Measurements from ENCODE around the gene AKAP8L. TPM values are rescaled to one million over a fixed set of nuclear protein-coding genes. Genes with fewer than 3 reads are reported as not detected.

The AKAP8L gene
- polyA plus RNA-seq, 1 of the 3 experiments (the other 2 are of a cell fraction) = 44.7 TPM

GRCh38 chr19:15439078-15439799 lies 20.5 kb upstream of the AKAP8L start:
- POLR2A ChIA-PET = no interaction called here
- Histone ChIP-seq H2AFZ (ENCODE audit: low read depth) (no peak overlapping the region), H3K4me2 (no peak overlapping the region), H4K20me1 (ENCODE audit: insufficient read depth) (no peaks in the 10 kb centered on the region), H3K9me3 (no peaks in the 10 kb centered on the region), H3F3A (replicated peaks; ENCODE audit: insufficient read depth) (no peaks in the 10 kb centered on the region), H3K9me2 (no peaks in the 10 kb centered on the region), H3K27ac (ENCODE audit: low read depth in 2 of 2, low read length in 1 of 2) (no peak overlapping the region), H3K27me3 (ENCODE audit: insufficient read depth) (no peaks in the 10 kb centered on the region), H3K9ac (no peak overlapping the region), H3K36me3 (replicated peaks in 1 of 2; ENCODE audit: control insufficient read depth in 1 of 2, insufficient read depth in 2 of 2, low read length in 1 of 2) (no peaks in the 10 kb centered on the region), H3K4me1 (ENCODE audit: control insufficient read depth in 1 of 2, insufficient read depth in 2 of 2, low read depth in 1 of 2, low read length in 1 of 2) (no peaks in the 10 kb centered on the region), H3K4me3 (ENCODE audit: low read depth in 2 of 2, low read length in 1 of 2) (no peak overlapping the region), H3K79me2 (ENCODE audit: insufficient read depth) (no peaks in the 10 kb centered on the region)
- DNase-seq = no peak
- TF ChIP-seq RCOR1 (IDR thresholded peaks at IDR 0.05; ENCODE audit: low read length) (no peak), TCF12 (IDR thresholded peaks at IDR 0.05) (no peak)
- CTCF ChIA-PET = interaction anchor here (1.2 kb wide), 1 partner anchor 9 kb away, joined by 5 read pairs; no protein-coding TSS in a partner anchor
- WGBS (ENCODE audit: low lambda C conversion rate) = 83% methylated on average over 11 of the region's 25 CpGs

DNA sequence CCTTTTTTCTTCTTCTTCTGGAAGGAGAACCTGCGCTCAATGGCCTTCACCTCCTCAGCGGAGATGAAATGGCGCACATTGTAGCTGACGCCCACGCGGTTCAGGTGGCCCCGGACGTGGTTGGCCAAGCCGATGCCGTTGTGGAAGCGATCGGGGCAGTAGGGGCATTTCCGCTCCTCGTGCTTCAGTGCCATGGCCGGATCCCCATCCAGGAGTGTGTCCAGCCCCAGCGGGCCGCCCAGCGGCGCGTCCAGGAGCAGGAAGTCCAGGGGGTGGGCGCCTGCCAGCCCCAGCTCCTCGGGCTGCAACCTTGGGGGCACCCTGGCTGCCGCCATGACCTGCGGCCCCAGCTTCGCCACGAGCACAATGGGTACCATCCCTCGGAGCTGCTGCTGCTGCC lies 19.8 kb upstream of the AKAP8L start:
- Histone ChIP-seq H3K79me2 (ENCODE audit: insufficient read depth) (no peaks in the 10 kb centered on the region), H3K9ac (no peak overlapping the region), H2AFZ (ENCODE audit: low read depth) (no peak overlapping the region), H3K4me1 (ENCODE audit: control insufficient read depth in 1 of 2, insufficient read depth in 2 of 2, low read depth in 1 of 2, low read length in 1 of 2) (peaks cover 0 to 1% of the 10 kb centered on the region in 2 experiments; a peak in 1 of 4 replicates), H3K27ac (ENCODE audit: low read depth in 2 of 2, low read length in 1 of 2) (no peak overlapping the region), H3K4me2 (no peak overlapping the region), H4K20me1 (ENCODE audit: insufficient read depth) (no peaks in the 10 kb centered on the region), H3K27me3 (ENCODE audit: insufficient read depth) (no peaks in the 10 kb centered on the region), H3K9me2 (no peaks in the 10 kb centered on the region), H3F3A (replicated peaks; ENCODE audit: insufficient read depth) (no peaks in the 10 kb centered on the region), H3K36me3 (replicated peaks in 1 of 2; ENCODE audit: control insufficient read depth in 1 of 2, insufficient read depth in 2 of 2, low read length in 1 of 2) (no peaks in the 10 kb centered on the region), H3K4me3 (ENCODE audit: low read depth in 2 of 2, low read length in 1 of 2) (no peak overlapping the region), H3K9me3 (no peaks in the 10 kb centered on the region)
- CTCF ChIA-PET = interaction anchor here (1.2 kb wide), 2 partner anchors 10 to 347 kb away, joined by 3 to 5 read pairs; no protein-coding TSS in a partner anchor
- no peak for DNase-seq
- POLR2A ChIA-PET = interaction anchor here (0.6 kb wide), 1 partner anchor 51 kb away, joined by 3 read pairs; no protein-coding TSS in a partner anchor
- TF ChIP-seq JUND (IDR thresholded peaks at IDR 0.05) = no peak
- no peak for TF ChIP-seq CHD2 (IDR thresholded peaks at IDR 0.05; ENCODE audit: low read length, partially characterized antibody)
- no peak for TF ChIP-seq MXI1 (IDR thresholded peaks at IDR 0.05; ENCODE audit: low read depth, low read length)
- TF ChIP-seq CTCF (IDR thresholded peaks at IDR 0.05) = no peak
- no peak for TF ChIP-seq TEAD4 (IDR thresholded peaks at IDR 0.05; ENCODE audit: borderline replicate concordance, insufficient read depth)
- no peak for TF ChIP-seq TAF1 (IDR thresholded peaks at IDR 0.05; ENCODE audit: borderline replicate concordance, low read depth, low read length)
- TF ChIP-seq ZBTB33 (IDR thresholded peaks at IDR 0.05; ENCODE audit: borderline replicate concordance, low read depth) = no peak
- TF ChIP-seq TCF12 (IDR thresholded peaks at IDR 0.05) = no peak
- no peak for TF ChIP-seq IRF3 (IDR thresholded peaks at IDR 0.05; ENCODE audit: low read depth, low read length)
- TF ChIP-seq USF1 (IDR thresholded peaks at IDR 0.05; ENCODE audit: borderline replicate concordance, low read depth) = no peak
- no peak for TF ChIP-seq RCOR1 (IDR thresholded peaks at IDR 0.05; ENCODE audit: low read length)
- TF ChIP-seq MEF2A (IDR thresholded peaks at IDR 0.05; ENCODE audit: borderline replicate concordance, low read depth) = no peak
- TF ChIP-seq NFIC (IDR thresholded peaks at IDR 0.05; ENCODE audit: borderline replicate concordance) = no peak
- TF ChIP-seq RFX5 (IDR thresholded peaks at IDR 0.05; ENCODE audit: low read length) = no peak
- no peak for TF ChIP-seq SIN3A (IDR thresholded peaks at IDR 0.05; ENCODE audit: borderline replicate concordance, low read depth, low read length)
- no peak for TF ChIP-seq RXRA (IDR thresholded peaks at IDR 0.05; ENCODE audit: borderline replicate concordance, low read depth)
- TF ChIP-seq GABPA (IDR thresholded peaks at IDR 0.05; ENCODE audit: low read depth) = no peak
- no peak for TF ChIP-seq PBX3 (IDR thresholded peaks at IDR 0.05)
- no peak for TF ChIP-seq NRF1 (IDR thresholded peaks at IDR 0.05; ENCODE audit: low read depth, low read length)
- no peak for TF ChIP-seq FOSL2 (IDR thresholded peaks at IDR 0.05; ENCODE audit: borderline replicate concordance, low read depth)
- WGBS (ENCODE audit: low lambda C conversion rate) = 70% methylated on average over 2 of the region's 27 CpGs

All from SK-N-SH (cell line).